Thymus (tissue), 11 donors: ENCODE results near the gene DOCK1. TPM values are rescaled to one million over a fixed set of nuclear protein-coding genes. Genes with fewer than 3 reads are reported as not detected.
A peak's percentile ranks its signal among the peaks of the same experiment; 100 is the strongest.
"Not testable (repeated sequence)": the region's sequence is repeated elsewhere in the genome, so short reads cannot be mapped to it uniquely, and the experiment has no call there.

Experiments
- DNase-seq, 9 donors: peaks; one replicate each; pipeline ENCODE4 v3.0.0-alpha.2; 2013; ENCODE audit warnings: low spot score in 9 of 9, low read depth in 6 of 9, missing footprints in 1 of 9
- H3K27ac ChIP-seq, 2 donors: one replicate each; pipeline ENCODE4 v1.5.1; 2013; ENCODE audit warnings: control low read depth in 1 of 2, low read depth in 1 of 2, low read length in 1 of 2, mild to moderate bottlenecking in 1 of 2, moderate library complexity in 1 of 2
- H3K27me3 ChIP-seq, 2 donors: one replicate each; pipeline ENCODE4 v1.5.1; 2013; ENCODE audit warnings: low read length in 1 of 2; ENCODE audit not compliant: control insufficient read depth in 2 of 2, insufficient read depth in 1 of 2
- H3K36me3 ChIP-seq, 2 donors: one replicate each; pipeline ENCODE4 v1.5.1; 2013; ENCODE audit warnings: low read length in 1 of 2, mild to moderate bottlenecking in 1 of 2, moderate library complexity in 1 of 2; ENCODE audit not compliant: control insufficient read depth in 2 of 2, insufficient read depth in 2 of 2
- H3K4me1 ChIP-seq, 2 donors: one replicate each; pipeline ENCODE4 v1.5.1; 2013; ENCODE audit warnings: low read length in 2 of 2; ENCODE audit not compliant: control insufficient read depth in 2 of 2, insufficient read depth in 2 of 2
- H3K4me3 ChIP-seq, 2 donors: one replicate each; pipeline ENCODE4 v1.5.1; 2013; ENCODE audit warnings: low read length in 2 of 2, control low read depth in 1 of 2, mild to moderate bottlenecking in 1 of 2
- H3K9me3 ChIP-seq, 2 donors: one replicate each; pipeline ENCODE4 v1.5.1; 2013; ENCODE audit warnings: low read length in 1 of 2, mild to moderate bottlenecking in 1 of 2; ENCODE audit not compliant: control insufficient read depth in 2 of 2, insufficient read depth in 1 of 2
- WGBS: extraction: QIAGEN DNeasy Blood & Tissue Kit; methylation state at CpG from one replicate; pipeline ENCODE4 v1.1.7; 2013; 5-methylcytosine and 5-hydroxymethylcytosine counted together
- polyA plus RNA-seq: library from polyadenylated mRNA; stranded (reverse); fragments of 200-250 nt; gene quantifications from one replicate; pipeline ENCODE4 v1.2.3, GENCODE V29; 2013
- total RNA-seq: library from RNA; stranded (reverse); fragments of 120-200 nt; gene quantifications from one replicate; pipeline ENCODE4 v1.2.4, GENCODE V29; 2013
- donor health status: healthy.

The DOCK1 gene
- total and polyA plus RNA-seq, 2 donors, result 10.2 to 11.7 TPM

DNA sequence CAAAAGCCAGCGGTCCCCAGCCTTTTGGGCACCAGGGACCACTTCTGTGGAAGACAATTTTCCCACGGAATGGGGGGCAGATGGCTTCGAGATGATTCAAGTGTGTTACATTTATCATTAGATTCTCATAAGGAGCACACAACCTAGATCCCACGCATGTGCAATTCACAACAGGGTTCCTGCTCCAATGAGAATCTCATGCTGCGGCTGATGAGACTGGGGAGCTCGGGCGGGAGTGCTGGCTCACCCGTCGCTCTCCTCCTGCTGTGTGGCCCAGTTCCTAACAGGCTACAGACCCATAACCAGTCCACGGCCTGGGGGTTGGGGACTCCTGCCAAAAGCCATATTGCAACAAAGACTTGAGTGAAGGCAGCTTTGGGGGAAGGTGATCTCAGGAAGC, 26.6 kb upstream of the DOCK1 start:
- DNase-seq, result no peak
- no peaks in the 10 kb centered on the region for H3K36me3 ChIP-seq
- H3K27me3 ChIP-seq, result no peaks in the 10 kb centered on the region
- no peak overlapping the region for H3K27ac ChIP-seq
- no peak overlapping the region for H3K4me3 ChIP-seq
- no peaks in the 10 kb centered on the region for H3K9me3 ChIP-seq
- no peaks in the 10 kb centered on the region for H3K4me1 ChIP-seq
- WGBS, result 96% methylated on average over 10 of the region's 10 CpGs

GRCh38 chr10:126880926-126881325, 24.3 kb upstream of the DOCK1 start:
- Histone ChIP-seq H3K27ac (no peak overlapping the region), H3K4me1 (no peaks in the 10 kb centered on the region), H3K9me3 (no peaks in the 10 kb centered on the region), H3K4me3 (no peak overlapping the region), H3K36me3 (no peaks in the 10 kb centered on the region), H3K27me3 (no peaks in the 10 kb centered on the region)
- WGBS, result 87% methylated on average over 5 of the region's 5 CpGs
- no peak for DNase-seq

DNA sequence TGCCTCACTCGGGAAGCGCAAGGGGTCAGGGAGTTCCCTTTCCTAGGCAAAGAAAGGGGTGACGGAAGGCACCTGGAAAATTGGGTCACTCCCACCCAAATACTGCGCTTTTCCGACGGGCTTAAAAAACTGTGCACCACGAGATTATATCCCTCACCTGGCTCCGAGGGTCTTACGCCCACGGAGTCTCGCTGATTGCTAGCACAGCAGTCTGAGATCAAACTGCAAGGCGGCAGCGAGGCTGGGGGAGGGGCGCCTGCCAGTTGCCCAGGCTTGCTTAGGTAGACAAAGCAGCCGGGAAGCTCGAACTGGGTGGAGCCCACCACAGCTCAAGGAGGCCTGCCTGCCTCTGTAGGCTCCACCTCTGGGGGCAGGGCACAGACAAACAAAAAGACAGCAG, 23.2 kb upstream of the DOCK1 start:
- not testable (repeated sequence) for H3K27me3 ChIP-seq, H3K9me3 ChIP-seq, H3K27ac ChIP-seq, H3K4me1 ChIP-seq, H3K4me3 ChIP-seq, H3K36me3 ChIP-seq
- DNase-seq, result peak in 1 of 9 donors; percentile 43
- 22% methylated on average over 16 of the region's 16 CpGs for WGBS

DNA sequence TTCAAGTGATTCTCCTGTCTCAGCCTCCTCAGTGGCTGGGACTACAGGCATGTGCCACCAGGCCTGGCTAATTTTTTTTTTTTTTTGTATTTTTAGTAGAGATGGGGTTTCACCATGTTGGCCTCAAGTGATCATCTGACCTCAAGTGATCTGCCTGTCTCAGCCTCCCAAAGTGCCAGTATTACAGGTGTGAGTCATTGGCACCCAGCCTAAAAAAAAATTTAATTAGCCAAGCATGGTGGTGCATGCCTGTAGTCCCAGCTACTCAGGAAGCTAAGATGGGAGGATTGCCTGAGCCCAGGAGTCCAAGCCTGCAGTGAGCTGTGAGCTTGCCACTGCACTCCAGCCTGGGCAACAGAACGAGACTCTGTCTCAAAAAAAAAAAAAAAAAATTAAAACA, 16.8 kb upstream of the DOCK1 start:
- not testable (repeated sequence) for DNase-seq, H3K36me3 ChIP-seq, H3K27ac ChIP-seq, H3K27me3 ChIP-seq, H3K4me1 ChIP-seq, H3K9me3 ChIP-seq, H3K4me3 ChIP-seq
- 91% methylated on average over 1 of the region's 1 CpG for WGBS

- DNase-seq, result no peak
- no peak overlapping the region for H3K27ac ChIP-seq
- no peaks in the 10 kb centered on the region for H3K9me3 ChIP-seq
- H3K4me3 ChIP-seq, result no peak overlapping the region
- no peaks in the 10 kb centered on the region for H3K4me1 ChIP-seq
- H3K27me3 ChIP-seq, result no peaks in the 10 kb centered on the region
- 58% methylated on average over 1 of the region's 1 CpG for WGBS
- no peaks in the 10 kb centered on the region for H3K36me3 ChIP-seq
Observed at GRCh38 chr10:126889421-126889820, 15.8 kb upstream of the DOCK1 start.

DNA sequence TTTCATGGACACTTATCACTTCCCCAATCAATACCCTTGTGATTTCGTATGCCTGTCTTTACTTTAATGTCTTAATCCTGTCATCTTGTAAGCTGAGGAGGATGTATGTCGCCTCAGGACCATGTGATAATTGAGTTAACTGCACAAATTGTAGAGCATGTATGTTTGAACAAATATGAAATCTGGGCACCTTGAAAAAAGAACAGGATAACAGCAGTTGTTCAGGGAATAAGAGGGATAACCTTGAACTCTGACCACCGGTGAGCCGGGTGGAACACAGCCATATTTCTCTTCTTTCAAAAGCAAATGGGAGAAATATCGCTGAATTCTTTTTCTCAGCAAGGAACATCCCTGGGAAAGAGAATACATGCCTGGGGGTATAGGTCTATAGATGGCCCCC, 14.4 kb upstream of the DOCK1 start:
- not testable (repeated sequence) for H3K27ac ChIP-seq, H3K4me1 ChIP-seq, DNase-seq, H3K36me3 ChIP-seq, H3K4me3 ChIP-seq, H3K27me3 ChIP-seq, H3K9me3 ChIP-seq
- 96% methylated on average over 5 of the region's 5 CpGs for WGBS

DNA sequence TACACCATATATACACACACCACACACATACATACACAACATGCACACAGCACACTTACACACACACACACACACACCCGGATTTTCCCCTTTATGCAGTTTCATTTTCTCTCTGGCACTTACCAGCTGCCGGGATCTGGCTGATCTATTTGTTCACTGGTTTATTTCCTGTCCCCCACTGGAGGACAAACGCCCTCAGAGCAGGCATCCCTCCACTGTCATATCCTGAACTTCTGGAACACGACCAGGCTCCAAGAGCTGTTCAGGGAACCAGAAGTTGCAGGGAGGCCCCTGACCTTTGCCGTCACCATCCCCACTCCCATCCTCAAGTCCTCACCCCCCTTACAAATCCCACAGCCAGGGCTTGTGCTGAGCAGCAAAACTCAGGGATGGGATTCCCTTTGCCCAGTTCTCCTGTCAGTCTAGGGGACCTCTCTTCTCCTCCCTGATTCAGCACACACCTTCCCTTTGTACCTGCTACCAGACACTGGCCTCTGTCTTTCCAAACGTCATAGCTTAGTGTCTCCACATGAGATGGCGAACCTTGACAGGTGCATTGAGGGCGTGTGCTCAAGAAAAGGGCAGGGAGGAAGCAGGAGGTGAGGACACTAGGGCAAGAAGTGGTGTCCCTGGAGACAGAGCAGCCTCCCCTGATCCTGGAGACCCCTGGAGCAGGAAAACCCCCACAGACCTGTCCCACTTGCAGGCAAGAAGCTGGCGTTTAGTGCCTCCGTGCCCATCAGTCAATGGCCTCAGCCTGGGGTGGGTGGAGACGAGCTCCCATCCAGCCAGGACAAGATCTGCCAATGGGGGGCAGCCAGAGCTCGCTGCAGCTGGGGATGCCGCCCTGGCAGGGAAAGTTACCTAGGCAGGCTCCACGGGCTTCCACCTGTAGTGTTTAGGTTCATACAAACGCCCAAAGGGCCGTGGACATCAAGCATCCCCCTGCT, 12.7 kb upstream of the DOCK1 start:
- Histone ChIP-seq H3K4me1 (no peaks in the 10 kb centered on the region), H3K27me3 (no peaks in the 10 kb centered on the region), H3K27ac (no peak overlapping the region), H3K4me3 (no peak overlapping the region), H3K36me3 (no peaks in the 10 kb centered on the region), H3K9me3 (no peaks in the 10 kb centered on the region)
- DNase-seq, result no peak
- WGBS, result 79% methylated on average over 16 of the region's 16 CpGs

DNA sequence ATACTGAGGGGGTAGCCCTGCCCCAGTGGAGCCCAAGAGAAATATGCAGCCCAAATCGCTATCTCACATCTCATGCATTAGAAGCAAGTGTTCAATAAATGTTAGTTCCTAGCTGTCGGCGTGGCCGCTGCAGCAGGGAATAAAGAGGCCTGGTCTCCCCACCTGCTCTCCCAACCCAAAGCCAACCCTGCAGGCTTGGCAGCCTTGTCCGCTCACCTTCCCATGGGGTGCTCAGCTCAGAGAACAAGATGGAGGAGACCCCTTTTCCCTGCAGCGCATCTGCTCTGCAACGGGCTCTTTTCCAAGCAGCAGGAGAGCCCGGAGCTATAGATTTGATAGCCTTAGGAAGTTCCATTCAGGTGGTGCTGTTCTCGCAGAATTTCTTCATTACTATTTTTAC, 12.0 kb upstream of the DOCK1 start:
- Histone ChIP-seq H3K27me3 (no peaks in the 10 kb centered on the region), H3K4me1 (no peaks in the 10 kb centered on the region), H3K9me3 (no peaks in the 10 kb centered on the region), H3K4me3 (no peak overlapping the region), H3K36me3 (no peaks in the 10 kb centered on the region), H3K27ac (no peak overlapping the region)
- DNase-seq, result no peak
- WGBS, result 96% methylated on average over 9 of the region's 9 CpGs

GRCh38 chr10:126893841-126894240, 11.4 kb upstream of the DOCK1 start:
- Histone ChIP-seq H3K27me3 (no peaks in the 10 kb centered on the region), H3K4me1 (no peaks in the 10 kb centered on the region), H3K36me3 (no peaks in the 10 kb centered on the region), H3K27ac (no peak overlapping the region), H3K9me3 (peaks cover 0 to 1% of the 10 kb centered on the region in 2 donors), H3K4me3 (no peak overlapping the region)
- DNase-seq, result no peak
- WGBS, result 89% methylated on average over 8 of the region's 8 CpGs
